Peyer's patch (tissue), 4 donors: Measurements from ENCODE around the gene SLC5A6. TPM values are rescaled to one million over a fixed set of nuclear protein-coding genes. Genes with fewer than 3 reads are reported as not detected.

Experiments
- DNase-seq, 3 donors: peaks; one replicate each; pipeline ENCODE4 v3.0.0-alpha.2; 2017 to 2019
- H3K27ac ChIP-seq, 4 donors: fragments of 200-600 bp; sonication (generic); one replicate each; pipeline ENCODE4 v1.5.1; 2016 to 2019
- H3K27me3 ChIP-seq, 2 donors: fragments of 200-600 bp; sonication (generic); one replicate each; pipeline ENCODE4 v1.5.1; 2019
- H3K36me3 ChIP-seq, 3 donors: fragments of 200-600 bp; sonication (generic); one replicate each; pipeline ENCODE4 v1.5.1; 2016 to 2019
- H3K4me1 ChIP-seq, 4 donors: fragments of 200-600 bp; sonication (generic); one replicate each; pipeline ENCODE4 v1.5.1; 2016 to 2019
- H3K4me3 ChIP-seq, 4 donors: fragments of 200-600 bp; sonication (generic); 1 replicate in 3 of 4; 2 replicates in 1 of 4; pipeline ENCODE4 v1.5.1; 2016 to 2019; ENCODE audit warnings: mild to moderate bottlenecking in 1 of 4
- H3K9me3 ChIP-seq, 4 donors: fragments of 200-600 bp; sonication (generic); one replicate each; pipeline ENCODE4 v1.5.1; 2016 to 2019; ENCODE audit warnings: mild to moderate bottlenecking in 1 of 4
- POLR2A ChIP-seq, 2 donors: fragments of 450-650 bp; IDR thresholded peaks; one replicate each; pipeline ENCODE4 v1.5.1; 2017; ENCODE audit warnings: antibody characterized with exemption in 2 of 2, mild to moderate bottlenecking in 2 of 2, moderate library complexity in 2 of 2
- total RNA-seq, 4 donors: library from RNA; depleted of rRNA; stranded (reverse); fragments of >200 nt; gene quantifications; one replicate each; pipeline ENCODE4 v1.1.0, GENCODE V29; 2016
- TF ChIP-seq, protein P1 (sequence below), 6 experiments: fragments of 450-650 bp in 4 of 6; fragments of 200-600 bp in 2 of 6; sonication (generic) in 1 of 6; IDR thresholded peaks; one replicate each; pipeline ENCODE4 v1.5.1; 2017 to 2019; ENCODE audit warnings: antibody characterized with exemption in 6 of 6, mild to moderate bottlenecking in 3 of 6, moderate library complexity in 1 of 6

Gene SLC5A6
- total RNA-seq, 4 donors from 2014 or later = 42.3 to 78.4 (median 65.8) TPM

DNA sequence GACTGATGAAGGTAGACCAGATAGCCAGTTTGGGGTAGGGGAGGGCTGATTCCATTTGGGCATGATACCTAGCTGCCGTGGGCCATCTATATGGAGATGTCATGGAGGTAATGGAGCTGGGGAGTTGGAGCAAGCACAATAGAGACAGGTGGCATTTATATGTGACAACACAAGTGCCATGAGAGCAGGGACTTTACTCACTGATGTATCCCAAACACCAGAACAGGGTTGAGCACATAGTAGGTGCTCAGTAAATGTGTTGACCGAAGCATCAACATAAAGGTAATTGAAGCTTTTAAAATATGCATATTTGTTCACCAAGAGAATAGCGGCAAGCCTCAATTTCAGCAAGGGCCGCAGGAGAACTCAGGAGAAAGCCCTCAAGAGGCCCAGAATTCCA, 35.8 kb upstream of the SLC5A6 start:
- no peak overlapping the region for H3K4me3 ChIP-seq
- TF ChIP-seq, protein P1, sequence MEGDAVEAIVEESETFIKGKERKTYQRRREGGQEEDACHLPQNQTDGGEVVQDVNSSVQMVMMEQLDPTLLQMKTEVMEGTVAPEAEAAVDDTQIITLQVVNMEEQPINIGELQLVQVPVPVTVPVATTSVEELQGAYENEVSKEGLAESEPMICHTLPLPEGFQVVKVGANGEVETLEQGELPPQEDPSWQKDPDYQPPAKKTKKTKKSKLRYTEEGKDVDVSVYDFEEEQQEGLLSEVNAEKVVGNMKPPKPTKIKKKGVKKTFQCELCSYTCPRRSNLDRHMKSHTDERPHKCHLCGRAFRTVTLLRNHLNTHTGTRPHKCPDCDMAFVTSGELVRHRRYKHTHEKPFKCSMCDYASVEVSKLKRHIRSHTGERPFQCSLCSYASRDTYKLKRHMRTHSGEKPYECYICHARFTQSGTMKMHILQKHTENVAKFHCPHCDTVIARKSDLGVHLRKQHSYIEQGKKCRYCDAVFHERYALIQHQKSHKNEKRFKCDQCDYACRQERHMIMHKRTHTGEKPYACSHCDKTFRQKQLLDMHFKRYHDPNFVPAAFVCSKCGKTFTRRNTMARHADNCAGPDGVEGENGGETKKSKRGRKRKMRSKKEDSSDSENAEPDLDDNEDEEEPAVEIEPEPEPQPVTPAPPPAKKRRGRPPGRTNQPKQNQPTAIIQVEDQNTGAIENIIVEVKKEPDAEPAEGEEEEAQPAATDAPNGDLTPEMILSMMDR (IDR thresholded peaks at IDR 0.05) = no peak
- no peak for TF ChIP-seq POLR2A (IDR thresholded peaks at IDR 0.05)
- H3K9me3 ChIP-seq = no peaks in the 10 kb centered on the region
- H3K4me1 ChIP-seq = peaks cover 0 to 5% (median 0%) of the 10 kb centered on the region in 4 donors
- no peaks in the 10 kb centered on the region for H3K27me3 ChIP-seq
- H3K27ac ChIP-seq = no peak overlapping the region
- no peak for DNase-seq
- H3K36me3 ChIP-seq = peaks cover 0 to 14% (median 0%) of the 10 kb centered on the region in 3 donors

DNA sequence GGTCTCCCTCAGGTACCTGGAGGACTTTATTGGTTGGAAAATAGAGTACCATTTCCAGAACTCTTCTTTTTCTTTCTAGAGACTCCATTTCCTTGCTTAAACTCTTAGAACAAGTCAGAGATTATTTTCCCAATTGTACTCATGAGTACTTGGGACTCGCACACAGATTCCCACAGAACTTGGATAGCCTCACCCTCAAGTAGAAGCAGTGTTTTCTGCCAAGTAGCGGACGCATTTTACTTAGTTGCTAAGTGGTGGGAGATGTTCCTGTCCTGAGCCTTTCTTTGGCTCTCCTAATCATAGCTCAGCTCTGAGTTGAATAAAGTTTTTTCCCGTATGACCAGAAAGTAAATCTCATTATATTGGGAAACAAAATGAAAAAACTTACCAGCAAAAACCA, 33.6 kb upstream of the SLC5A6 start:
- Histone ChIP-seq H3K4me3 (no peak overlapping the region), H3K36me3 (peaks cover 0 to 36% (median 0%) of the 10 kb centered on the region in 3 donors), H3K9me3 (no peaks in the 10 kb centered on the region), H3K27me3 (no peaks in the 10 kb centered on the region), H3K4me1 (peaks cover 0 to 5% (median 0%) of the 10 kb centered on the region in 4 donors), H3K27ac (no peak overlapping the region)
- DNase-seq = no peak
- no peak for TF ChIP-seq POLR2A (IDR thresholded peaks at IDR 0.05)
- TF ChIP-seq, protein P1 (IDR thresholded peaks at IDR 0.05) = no peak

DNA sequence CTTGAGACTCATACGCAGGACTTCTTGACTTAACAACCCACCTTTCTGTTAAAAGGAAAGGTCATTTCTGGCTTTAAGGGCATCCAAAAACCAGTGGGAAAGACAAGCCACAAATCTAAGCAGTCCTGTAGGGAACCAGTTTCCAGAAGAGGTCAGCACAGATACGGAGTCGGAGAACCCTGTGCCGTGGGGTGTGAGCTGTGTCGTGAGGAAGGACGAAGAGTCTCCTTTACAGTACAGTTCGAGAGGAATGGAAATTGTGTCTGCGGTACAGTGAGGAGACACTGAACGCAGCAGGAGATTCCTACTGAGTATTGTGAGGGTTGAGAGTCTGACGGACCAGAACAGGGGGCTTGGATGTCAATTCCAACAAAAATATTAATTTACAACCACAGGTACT, 33.0 kb upstream of the SLC5A6 start:
- Histone ChIP-seq H3K27me3 (no peaks in the 10 kb centered on the region), H3K4me3 (no peak overlapping the region), H3K9me3 (no peaks in the 10 kb centered on the region), H3K27ac (no peak overlapping the region), H3K36me3 (peaks cover 0 to 41% (median 0%) of the 10 kb centered on the region in 3 donors), H3K4me1 (peaks cover 0 to under 1% (median 0%) of the 10 kb centered on the region in 4 donors)
- TF ChIP-seq, protein P1 (IDR thresholded peaks at IDR 0.05) = no peak
- no peak for TF ChIP-seq POLR2A (IDR thresholded peaks at IDR 0.05)
- DNase-seq = no peak

DNA sequence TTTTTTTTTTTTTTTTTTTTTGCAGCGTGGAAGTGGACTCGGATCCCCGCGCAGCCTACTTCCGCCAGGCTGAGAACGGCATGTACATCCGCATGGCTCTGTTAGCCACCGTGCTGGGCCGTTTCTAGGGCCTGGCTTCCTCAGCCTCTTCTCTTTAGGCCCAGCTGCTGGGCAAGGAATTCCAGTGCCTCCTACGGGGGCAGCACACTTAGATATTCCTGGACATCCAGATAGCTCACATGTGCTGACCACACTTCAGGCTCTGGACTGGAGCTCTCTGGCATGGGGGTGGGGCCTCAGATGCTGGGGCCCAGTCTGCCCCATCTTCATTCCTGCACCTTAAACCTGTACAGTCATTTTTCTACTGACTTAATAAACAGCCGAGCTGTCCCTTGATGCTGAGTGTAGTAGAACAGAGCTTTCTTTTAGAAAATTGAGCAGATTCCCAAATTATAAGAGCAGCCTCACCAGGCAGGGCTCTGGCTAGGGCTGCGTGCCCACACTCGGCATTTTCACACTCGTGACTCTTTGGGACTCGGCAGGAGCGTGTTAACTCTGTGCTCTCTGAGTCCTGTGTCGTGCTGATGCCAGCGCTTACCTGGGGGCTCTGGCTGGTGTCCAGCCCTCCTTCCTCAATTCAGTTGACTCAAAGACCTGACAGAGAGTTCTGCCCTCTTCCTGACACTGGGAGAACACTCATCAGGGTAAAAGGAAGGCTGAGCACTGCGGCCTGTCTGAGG, 31.5 kb upstream of the SLC5A6 start:
- Histone ChIP-seq H3K27ac (no peak overlapping the region), H3K36me3 (peaks cover 0 to 57% (median 0%) of the 10 kb centered on the region in 3 donors), H3K4me1 (no peaks in the 10 kb centered on the region), H3K9me3 (no peaks in the 10 kb centered on the region), H3K27me3 (no peaks in the 10 kb centered on the region), H3K4me3 (no peak overlapping the region)
- TF ChIP-seq POLR2A (IDR thresholded peaks at IDR 0.05) = no peak
- TF ChIP-seq, protein P1 (IDR thresholded peaks at IDR 0.05) = no peak
- no peak for DNase-seq

DNA sequence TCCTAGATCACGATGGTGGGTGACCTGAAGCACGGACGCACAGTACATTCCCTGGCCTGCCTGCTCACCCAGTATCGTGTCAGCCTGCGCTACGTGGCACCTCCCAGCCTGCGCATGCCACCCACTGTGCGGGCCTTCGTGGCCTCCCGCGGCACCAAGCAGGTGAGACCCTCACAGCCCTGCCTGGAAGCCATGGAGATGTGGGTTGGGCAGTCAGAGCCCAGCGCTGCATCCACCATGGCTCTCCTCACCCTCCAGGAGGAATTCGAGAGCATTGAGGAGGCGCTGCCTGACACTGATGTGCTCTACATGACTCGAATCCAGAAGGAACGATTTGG, 30.5 kb upstream of the SLC5A6 start:
- Histone ChIP-seq H3K27ac (no peak overlapping the region), H3K36me3 (peaks cover 0 to 67% (median 0%) of the 10 kb centered on the region in 3 donors), H3K9me3 (no peaks in the 10 kb centered on the region), H3K4me3 (no peak overlapping the region), H3K27me3 (no peaks in the 10 kb centered on the region), H3K4me1 (no peaks in the 10 kb centered on the region)
- no peak for DNase-seq
- TF ChIP-seq, protein P1 (IDR thresholded peaks at IDR 0.05) = no peak
- TF ChIP-seq POLR2A (IDR thresholded peaks at IDR 0.05) = no peak
